HFFc6 (cell line): ENCODE data around the gene CNDP2. TPM values are rescaled to one million over a fixed set of nuclear protein-coding genes. Genes with fewer than 3 reads are reported as not detected.
A peak's percentile ranks its signal among the peaks of the same experiment; 100 is the strongest.

Experiments used
- DNase-seq: peaks from one replicate; pipeline ENCODE4 v3.0.0-alpha.2; 2018
- H3K27ac Mint-ChIP-seq: 2 replicates; pipeline ENCODE4 v1.8.0; 2020; ENCODE audit warnings: mild to moderate bottlenecking, mixed read lengths
- H3K27me3 Mint-ChIP-seq: 2 replicates; pipeline ENCODE4 v1.8.0; 2021; ENCODE audit warnings: mild to moderate bottlenecking, moderate library complexity, mixed read lengths; ENCODE audit not compliant: insufficient read depth
- H3K36me3 Mint-ChIP-seq: 2 replicates; pipeline ENCODE4 v1.8.0; 2021; ENCODE audit warnings: low read depth, mixed read lengths
- H3K4me1 Mint-ChIP-seq: 2 replicates; pipeline ENCODE4 v1.8.0; 2020; ENCODE audit warnings: low read depth, mixed read lengths
- H3K4me3 Mint-ChIP-seq: 2 replicates; pipeline ENCODE4 v1.8.0; 2020; ENCODE audit warnings: mild to moderate bottlenecking, moderate library complexity, mixed read lengths
- H3K9me3 Mint-ChIP-seq: 2 replicates; pipeline ENCODE4 v1.8.0; 2020; ENCODE audit warnings: mild to moderate bottlenecking, mixed read lengths
- total RNA-seq, 6 experiments: library from RNA; stranded (reverse); fragmentation: NEBNext Ultra II Directional; extraction: Animal tissue kit (Norgen Biotek cat#: 25700); gene quantifications; 2 replicates in 1 of 6; 3 replicates in 5 of 6; pipeline ENCODE4 v1.2.3, GENCODE V29; 2021
- TF ChIP-seq, protein P1 (sequence below): fragments of 200-600 bp; sonication (generic); IDR thresholded peaks from 2 replicates; pipeline ENCODE4 v1.5.0; 2021; ENCODE audit warnings: antibody characterized with exemption, mild to moderate bottlenecking

The CNDP2 gene
- total RNA-seq, 6 experiments from 2014 or later, result 79.7 to 95.4 (median 85.3) TPM

- H3K4me3 Mint-ChIP-seq, result no peak overlapping the region
- DNase-seq, result no peak
- no peaks in the 10 kb centered on the region for H3K9me3 Mint-ChIP-seq
- TF ChIP-seq, protein P1, sequence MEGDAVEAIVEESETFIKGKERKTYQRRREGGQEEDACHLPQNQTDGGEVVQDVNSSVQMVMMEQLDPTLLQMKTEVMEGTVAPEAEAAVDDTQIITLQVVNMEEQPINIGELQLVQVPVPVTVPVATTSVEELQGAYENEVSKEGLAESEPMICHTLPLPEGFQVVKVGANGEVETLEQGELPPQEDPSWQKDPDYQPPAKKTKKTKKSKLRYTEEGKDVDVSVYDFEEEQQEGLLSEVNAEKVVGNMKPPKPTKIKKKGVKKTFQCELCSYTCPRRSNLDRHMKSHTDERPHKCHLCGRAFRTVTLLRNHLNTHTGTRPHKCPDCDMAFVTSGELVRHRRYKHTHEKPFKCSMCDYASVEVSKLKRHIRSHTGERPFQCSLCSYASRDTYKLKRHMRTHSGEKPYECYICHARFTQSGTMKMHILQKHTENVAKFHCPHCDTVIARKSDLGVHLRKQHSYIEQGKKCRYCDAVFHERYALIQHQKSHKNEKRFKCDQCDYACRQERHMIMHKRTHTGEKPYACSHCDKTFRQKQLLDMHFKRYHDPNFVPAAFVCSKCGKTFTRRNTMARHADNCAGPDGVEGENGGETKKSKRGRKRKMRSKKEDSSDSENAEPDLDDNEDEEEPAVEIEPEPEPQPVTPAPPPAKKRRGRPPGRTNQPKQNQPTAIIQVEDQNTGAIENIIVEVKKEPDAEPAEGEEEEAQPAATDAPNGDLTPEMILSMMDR, result no peak
- peaks cover 7% of the 10 kb centered on the region for H3K4me1 Mint-ChIP-seq
- peaks cover 11% of the 10 kb centered on the region for H3K27me3 Mint-ChIP-seq
- H3K27ac Mint-ChIP-seq, result no peak overlapping the region
- no peaks in the 10 kb centered on the region for H3K36me3 Mint-ChIP-seq
Observed at GRCh38 chr18:74541703-74542555, 45.8 kb downstream of the CNDP2 start.

- TF ChIP-seq, protein P1, result no peak
- Mint-ChIP-seq H3K36me3 (peaks cover 16% of the 10 kb centered on the region), H3K4me3 (no peak overlapping the region), H3K27me3 (peaks cover 10% of the 10 kb centered on the region), H3K27ac (no peak overlapping the region), H3K4me1 (peaks cover 14% of the 10 kb centered on the region), H3K9me3 (peaks cover 19% of the 10 kb centered on the region)
- no peak for DNase-seq
Observed at GRCh38 chr18:74544898-74545297, 48.7 kb downstream of the CNDP2 start.

DNA sequence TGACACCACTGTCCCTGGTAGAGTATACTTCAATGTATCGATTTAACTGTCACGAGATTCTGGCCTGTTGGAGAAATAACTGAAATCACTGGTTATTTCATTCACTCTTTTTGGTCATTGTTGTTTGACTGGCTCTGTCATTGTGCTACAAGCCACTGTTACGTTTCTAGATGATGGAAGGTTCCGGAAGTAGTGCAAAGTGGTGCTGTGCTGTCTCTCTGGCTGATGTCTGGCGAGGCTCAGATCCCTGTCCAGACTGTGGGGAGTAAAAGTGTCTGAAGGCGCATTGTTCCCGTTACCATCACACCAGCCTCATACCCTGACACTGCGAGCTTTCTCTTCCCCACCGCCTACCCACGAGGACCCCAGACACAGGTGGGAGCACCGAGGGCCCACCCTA is 49.8 kb downstream of the CNDP2 start:
- peaks cover 16% of the 10 kb centered on the region for H3K36me3 Mint-ChIP-seq
- no peak overlapping the region for H3K27ac Mint-ChIP-seq
- H3K9me3 Mint-ChIP-seq, result peaks cover 25% of the 10 kb centered on the region

DNA sequence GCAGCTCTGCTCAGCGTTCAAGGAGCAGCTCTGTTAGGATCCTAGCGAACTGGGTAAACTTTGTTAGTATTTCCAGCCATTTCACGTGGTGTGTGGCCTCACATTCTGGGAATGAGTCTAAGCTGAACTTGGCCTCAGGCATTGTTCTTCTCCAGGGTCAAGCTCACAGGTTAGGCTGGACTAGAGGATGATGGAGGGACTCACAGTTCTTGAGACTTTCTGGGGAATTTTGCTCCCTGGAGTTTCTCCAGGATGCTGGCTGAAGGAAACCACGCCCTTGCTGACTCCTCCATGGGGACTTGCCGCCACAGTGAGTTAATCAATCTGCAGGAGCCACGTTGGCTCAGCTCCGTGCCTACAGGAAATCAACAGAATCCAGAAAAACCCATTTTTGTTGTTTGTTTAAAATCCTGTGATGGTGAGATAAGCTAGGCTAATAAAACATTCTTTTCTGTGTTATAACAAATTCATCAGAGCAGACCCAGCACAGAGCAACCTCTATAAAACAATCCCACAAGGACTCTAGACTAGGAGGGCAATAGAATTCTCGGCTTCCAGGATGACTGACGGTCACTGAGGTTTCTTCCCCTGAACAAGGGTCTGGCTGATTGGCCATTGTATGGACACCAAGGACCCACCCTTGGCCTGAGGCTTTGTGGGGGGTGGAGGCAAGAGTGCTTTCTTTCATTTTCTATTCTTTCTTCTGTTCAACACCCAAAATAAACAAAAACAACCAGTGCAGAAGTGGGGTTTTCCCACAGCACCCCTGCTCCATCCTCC is 50.8 kb downstream of the CNDP2 start:
- Mint-ChIP-seq H3K4me1 (peaks cover 14% of the 10 kb centered on the region), H3K27me3 (peaks cover 6% of the 10 kb centered on the region), H3K4me3 (peak overlapping the region; percentile 74), H3K36me3 (peaks cover 16% of the 10 kb centered on the region), H3K27ac (peak overlapping the region; percentile 71), H3K9me3 (peaks cover 25% of the 10 kb centered on the region)
- peak; percentile 56 for DNase-seq
- TF ChIP-seq, protein P1, result no peak

More for the DNA sequence above, 49.8 kb downstream of the CNDP2 start:
- peaks cover 6% of the 10 kb centered on the region for H3K27me3 Mint-ChIP-seq
- TF ChIP-seq, protein P1, result no peak
- H3K4me1 Mint-ChIP-seq, result peaks cover 14% of the 10 kb centered on the region
- DNase-seq, result no peak
- no peak overlapping the region for H3K4me3 Mint-ChIP-seq

GRCh38 chr18:74547860-74548259 is 51.7 kb downstream of the CNDP2 start:
- peaks cover 14% of the 10 kb centered on the region for H3K4me1 Mint-ChIP-seq
- TF ChIP-seq, protein P1, result no peak
- H3K9me3 Mint-ChIP-seq, result peaks cover 25% of the 10 kb centered on the region
- peaks cover 16% of the 10 kb centered on the region for H3K36me3 Mint-ChIP-seq
- DNase-seq, result no peak
- H3K4me3 Mint-ChIP-seq, result no peak overlapping the region
- no peak overlapping the region for H3K27ac Mint-ChIP-seq
- H3K27me3 Mint-ChIP-seq, result peaks cover 6% of the 10 kb centered on the region
